ENCODE measurements around the gene LEFTY2.

Gene LEFTY2

DNA sequence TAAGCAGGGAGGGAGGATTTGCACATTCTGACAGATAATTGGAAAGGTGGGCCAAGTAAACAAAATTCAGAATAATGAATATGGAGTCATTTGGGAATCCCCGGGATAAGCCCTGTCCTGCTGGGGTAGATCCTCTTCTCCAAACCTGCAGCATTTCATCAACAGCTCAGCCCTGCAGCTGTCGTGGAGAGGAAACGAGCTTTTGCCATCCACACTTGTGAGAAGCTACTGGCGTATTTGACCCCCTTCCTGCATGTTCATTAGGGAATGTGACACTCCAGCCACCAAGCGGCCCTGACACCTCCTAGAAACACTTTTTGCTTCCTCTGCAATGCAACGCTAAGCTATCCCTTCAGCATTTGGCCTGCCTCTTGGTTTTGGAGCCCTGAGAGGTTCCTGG, 8.0 kb upstream of the LEFTY2 start:
- Histone ChIP-seq H3K4me1 (ENCODE audit: control insufficient read depth, insufficient read depth, low read length) (no peaks in the 10 kb centered on the region), H3K27ac (ENCODE audit: extremely low read depth, low read depth, low read length) (no peak overlapping the region), H3K36me3 (ENCODE audit: control insufficient read depth in 2 of 2, insufficient read depth in 1 of 2, low read length in 2 of 2) (no peaks in the 10 kb centered on the region), H3K4me3 (ENCODE audit: low read depth, low read length) (no peak overlapping the region), H3K9me3 (ENCODE audit: control insufficient read depth, insufficient read depth, low read depth, low read length) (no peaks in the 10 kb centered on the region)
- ChIA-PET POLR2A (interaction anchor here (0.7 kb wide), 1 partner anchor 73 kb away, joined by 3 read pairs; no protein-coding TSS in a partner anchor), CTCF (interaction anchor here (5.0 kb wide), 1 partner anchor 13 kb away, joined by 32 read pairs; no protein-coding TSS in a partner anchor)
- no peak for TF ChIP-seq GLIS2 (tag by site-specific recombination; IDR thresholded peaks at IDR 0.05)
- TF ChIP-seq, protein P1, sequence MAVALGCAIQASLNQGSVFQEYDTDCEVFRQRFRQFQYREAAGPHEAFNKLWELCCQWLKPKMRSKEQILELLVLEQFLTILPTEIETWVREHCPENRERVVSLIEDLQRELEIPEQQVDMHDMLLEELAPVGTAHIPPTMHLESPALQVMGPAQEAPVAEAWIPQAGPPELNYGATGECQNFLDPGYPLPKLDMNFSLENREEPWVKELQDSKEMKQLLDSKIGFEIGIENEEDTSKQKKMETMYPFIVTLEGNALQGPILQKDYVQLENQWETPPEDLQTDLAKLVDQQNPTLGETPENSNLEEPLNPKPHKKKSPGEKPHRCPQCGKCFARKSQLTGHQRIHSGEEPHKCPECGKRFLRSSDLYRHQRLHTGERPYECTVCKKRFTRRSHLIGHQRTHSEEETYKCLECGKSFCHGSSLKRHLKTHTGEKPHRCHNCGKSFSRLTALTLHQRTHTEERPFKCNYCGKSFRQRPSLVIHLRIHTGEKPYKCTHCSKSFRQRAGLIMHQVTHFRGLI (tag by site-specific recombination; IDR thresholded peaks at IDR 0.05), result no peak
- TF ChIP-seq ZNF529 (tag by site-specific recombination; IDR thresholded peaks at IDR 0.05; ENCODE audit: insufficient replicate concordance), result no peak
- no peak for TF ChIP-seq ZNF266 (tag by site-specific recombination; IDR thresholded peaks at IDR 0.05; ENCODE audit: low read depth)
- TF ChIP-seq OSR2 (tag by site-specific recombination; IDR thresholded peaks at IDR 0.05), result no peak
- TF ChIP-seq FEZF1 (tag by site-specific recombination; IDR thresholded peaks at IDR 0.05), result no peak
- no peak for TF ChIP-seq ZNF19 (tag by site-specific recombination; IDR thresholded peaks at IDR 0.05; ENCODE audit: low read depth)
- TF ChIP-seq ZNF112 (tag by site-specific recombination; IDR thresholded peaks at IDR 0.05), result no peak
- TF ChIP-seq ZNF175 (tag by site-specific recombination; IDR thresholded peaks at IDR 0.05), result no peak
- TF ChIP-seq, protein P2, sequence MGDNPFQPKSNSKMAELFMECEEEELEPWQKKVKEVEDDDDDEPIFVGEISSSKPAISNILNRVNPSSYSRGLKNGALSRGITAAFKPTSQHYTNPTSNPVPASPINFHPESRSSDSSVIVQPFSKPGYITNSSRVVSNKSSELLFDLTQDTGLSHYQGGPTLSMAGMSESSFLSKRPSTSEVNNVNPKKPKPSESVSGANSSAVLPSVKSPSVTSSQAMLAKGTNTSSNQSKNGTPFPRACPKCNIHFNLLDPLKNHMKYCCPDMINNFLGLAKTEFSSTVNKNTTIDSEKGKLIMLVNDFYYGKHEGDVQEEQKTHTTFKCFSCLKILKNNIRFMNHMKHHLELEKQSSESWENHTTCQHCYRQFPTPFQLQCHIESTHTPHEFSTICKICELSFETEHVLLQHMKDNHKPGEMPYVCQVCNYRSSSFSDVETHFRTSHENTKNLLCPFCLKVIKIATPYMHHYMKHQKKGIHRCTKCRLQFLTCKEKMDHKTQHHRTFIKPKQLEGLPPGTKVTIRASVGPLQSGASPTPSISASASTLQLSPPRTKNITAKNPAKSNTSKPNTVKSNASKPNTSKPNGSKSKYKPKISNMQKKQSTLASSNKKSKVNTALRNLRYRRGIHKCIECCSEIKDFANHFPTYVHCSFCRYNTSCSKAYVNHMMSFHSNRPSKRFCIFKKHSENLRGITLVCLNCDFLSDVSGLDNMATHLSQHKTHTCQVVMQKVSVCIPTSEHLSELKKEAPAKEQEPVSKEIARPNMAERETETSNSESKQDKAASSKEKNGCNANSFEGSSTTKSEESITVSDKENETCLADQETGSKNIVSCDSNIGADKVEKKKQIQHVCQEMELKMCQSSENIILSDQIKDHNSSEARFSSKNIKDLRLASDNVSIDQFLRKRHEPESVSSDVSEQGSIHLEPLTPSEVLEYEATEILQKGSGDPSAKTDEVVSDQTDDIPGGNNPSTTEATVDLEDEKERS (tag by site-specific recombination; IDR thresholded peaks at IDR 0.05), result no peak

DNA sequence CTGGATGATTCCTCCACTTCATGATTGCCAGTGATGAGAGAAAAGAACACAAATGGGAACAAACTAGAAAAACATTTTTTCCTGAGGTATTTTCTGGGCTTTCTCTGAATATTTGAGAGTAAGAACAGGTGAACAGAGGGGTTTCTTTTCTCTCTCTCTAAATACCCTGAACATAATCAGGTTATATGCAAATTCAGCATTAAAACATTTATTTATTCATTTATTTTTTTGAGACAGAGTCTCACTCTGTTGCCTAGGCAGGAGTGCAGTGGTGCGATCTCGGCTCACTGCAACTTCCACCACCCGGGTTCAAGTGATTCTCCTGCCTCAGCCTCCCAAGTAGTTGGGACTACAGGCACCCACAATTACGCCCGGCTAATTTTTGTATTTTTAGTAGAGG, 5.8 kb upstream of the LEFTY2 start:
- no peaks in the 10 kb centered on the region for H3K36me3 ChIP-seq (ENCODE audit: control insufficient read depth in 2 of 2, insufficient read depth in 1 of 2, low read length in 2 of 2)
- no peak overlapping the region for H3K4me3 ChIP-seq (ENCODE audit: low read depth, low read length)
- POLR2A ChIA-PET, result interaction anchor here (1.2 kb wide), 1 partner anchor 22 kb away, joined by 3 read pairs; the partner anchor contains the start of gene PYCR2
- no peaks in the 10 kb centered on the region for H3K4me1 ChIP-seq (ENCODE audit: control insufficient read depth, insufficient read depth, low read length)
- H3K9me3 ChIP-seq (ENCODE audit: control insufficient read depth, insufficient read depth, low read depth, low read length), result no peaks in the 10 kb centered on the region
- TF ChIP-seq ZNF239 (tag by site-specific recombination; IDR thresholded peaks at IDR 0.05) (no peak), OVOL3 (tag by site-specific recombination; IDR thresholded peaks at IDR 0.05) (no peak), ZNF398 (tag by site-specific recombination; IDR thresholded peaks at IDR 0.05) (no peak), ZNF266 (tag by site-specific recombination; IDR thresholded peaks at IDR 0.05; ENCODE audit: low read depth) (no peak), GLI4 (tag by site-specific recombination; IDR thresholded peaks at IDR 0.05) (no peak), ZNF394 (tag by site-specific recombination; IDR thresholded peaks at IDR 0.05; ENCODE audit: borderline replicate concordance) (no peak), ZNF692 (tag by site-specific recombination; IDR thresholded peaks at IDR 0.05) (no peak), ZBTB7A (tag by site-specific recombination; IDR thresholded peaks at IDR 0.05; ENCODE audit: low read depth) (no peak), PRDM1 (tag by site-specific recombination; IDR thresholded peaks at IDR 0.05) (no peak)
- TF ChIP-seq, protein P3, sequence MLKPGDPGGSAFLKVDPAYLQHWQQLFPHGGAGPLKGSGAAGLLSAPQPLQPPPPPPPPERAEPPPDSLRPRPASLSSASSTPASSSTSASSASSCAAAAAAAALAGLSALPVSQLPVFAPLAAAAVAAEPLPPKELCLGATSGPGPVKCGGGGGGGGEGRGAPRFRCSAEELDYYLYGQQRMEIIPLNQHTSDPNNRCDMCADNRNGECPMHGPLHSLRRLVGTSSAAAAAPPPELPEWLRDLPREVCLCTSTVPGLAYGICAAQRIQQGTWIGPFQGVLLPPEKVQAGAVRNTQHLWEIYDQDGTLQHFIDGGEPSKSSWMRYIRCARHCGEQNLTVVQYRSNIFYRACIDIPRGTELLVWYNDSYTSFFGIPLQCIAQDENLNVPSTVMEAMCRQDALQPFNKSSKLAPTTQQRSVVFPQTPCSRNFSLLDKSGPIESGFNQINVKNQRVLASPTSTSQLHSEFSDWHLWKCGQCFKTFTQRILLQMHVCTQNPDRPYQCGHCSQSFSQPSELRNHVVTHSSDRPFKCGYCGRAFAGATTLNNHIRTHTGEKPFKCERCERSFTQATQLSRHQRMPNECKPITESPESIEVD (tag by site-specific recombination; IDR thresholded peaks at IDR 0.05), result no peak
- H3K27ac ChIP-seq (ENCODE audit: extremely low read depth, low read depth, low read length), result no peak overlapping the region
- CTCF ChIA-PET, result no interaction called here

Data from HEK293 (cell line).